RWPE2 (cell line): ENCODE data around the gene SLC24A1.

Experiments
- ATAC-seq: fragments of 200-7000 bp; cut with Tn5 transposase; 3 replicates; pipeline ENCODE4 v1.9.1; 2021; ENCODE audit warnings: low read depth
- DNase-seq: peaks from one replicate; pipeline ENCODE4 v3.0.0-alpha.2; 2020; ENCODE audit warnings: low spot score
- H3K27ac ChIP-seq: fragments of 450-650 bp; 2 replicates; pipeline ENCODE4 v1.5.1; 2017; ENCODE audit warnings: mild to moderate bottlenecking; ENCODE audit not compliant: poor library complexity, severe bottlenecking
- H3K27me3 ChIP-seq: fragments of 250-450 bp; sonication (Bioruptor Pico); 2 replicates; pipeline ENCODE4 v1.5.1; 2021; ENCODE audit warnings: mild to moderate bottlenecking, moderate library complexity; ENCODE audit not compliant: insufficient read depth, poor library complexity, severe bottlenecking
- H3K36me3 ChIP-seq: fragments of 250-450 bp; sonication (Bioruptor Pico); 2 replicates; pipeline ENCODE4 v1.5.1; 2020; ENCODE audit warnings: low read depth, mild to moderate bottlenecking, moderate library complexity
- H3K4me1 ChIP-seq: fragments of 250-450 bp; sonication (Bioruptor Pico); 2 replicates; pipeline ENCODE4 v1.5.1; 2021; ENCODE audit warnings: mild to moderate bottlenecking, moderate library complexity; ENCODE audit not compliant: insufficient read depth, poor library complexity, severe bottlenecking
- H3K4me3 ChIP-seq: fragments of 250-450 bp; sonication (Bioruptor Pico); 2 replicates; pipeline ENCODE4 v1.5.1; 2021; ENCODE audit warnings: mild to moderate bottlenecking, moderate library complexity; ENCODE audit not compliant: severe bottlenecking
- H3K9me3 ChIP-seq: fragments of 250-450 bp; sonication (Bioruptor Pico); 2 replicates; pipeline ENCODE4 v1.5.1; 2021; ENCODE audit warnings: mild to moderate bottlenecking, moderate library complexity; ENCODE audit not compliant: severe bottlenecking
- CTCF ChIP-seq: fragments of 450-650 bp; IDR thresholded peaks from one replicate; pipeline ENCODE4 v1.5.1; 2017; ENCODE audit warnings: mild to moderate bottlenecking, moderate library complexity; ENCODE audit not compliant: poor library complexity, severe bottlenecking

SLC24A1 gene

GRCh38 chr15:65682404-65682911 is 60.7 kb downstream of the SLC24A1 start:
- Histone ChIP-seq H3K27me3 (no peaks in the 10 kb centered on the region), H3K27ac (no peak overlapping the region), H3K4me3 (no peak overlapping the region), H3K9me3 (no peaks in the 10 kb centered on the region), H3K4me1 (no peaks in the 10 kb centered on the region), H3K36me3 (peaks cover 3% of the 10 kb centered on the region; the same call in 1 of the 2 replicates)
- DNase-seq (no peak), ATAC-seq (no peak)
- TF ChIP-seq CTCF, result no peak

GRCh38 chr15:65688462-65688861 is 66.7 kb downstream of the SLC24A1 start:
- Histone ChIP-seq H3K4me1 (no peaks in the 10 kb centered on the region), H3K27me3 (no peaks in the 10 kb centered on the region), H3K4me3 (no peak overlapping the region), H3K36me3 (peaks cover 31% of the 10 kb centered on the region), H3K9me3 (no peaks in the 10 kb centered on the region), H3K27ac (no peak overlapping the region)
- no peak for TF ChIP-seq CTCF
- no peak for ATAC-seq
- DNase-seq, result no peak

- no peak for TF ChIP-seq CTCF
- Histone ChIP-seq H3K9me3 (no peaks in the 10 kb centered on the region), H3K4me1 (no peaks in the 10 kb centered on the region), H3K36me3 (peaks cover 38% of the 10 kb centered on the region), H3K27me3 (no peaks in the 10 kb centered on the region), H3K27ac (no peak overlapping the region), H3K4me3 (no peak overlapping the region)
- ATAC-seq (no peak), DNase-seq (no peak)
Measured at GRCh38 chr15:65690173-65690572, 68.4 kb downstream of the SLC24A1 start.

GRCh38 chr15:65690778-65691177 is 69.0 kb downstream of the SLC24A1 start:
- H3K27me3 ChIP-seq, result no peaks in the 10 kb centered on the region
- H3K9me3 ChIP-seq, result no peaks in the 10 kb centered on the region
- no peaks in the 10 kb centered on the region for H3K4me1 ChIP-seq
- TF ChIP-seq CTCF, result no peak
- no peak overlapping the region for H3K4me3 ChIP-seq
- peaks cover 38% of the 10 kb centered on the region for H3K36me3 ChIP-seq
- H3K27ac ChIP-seq, result no peak overlapping the region
- ATAC-seq (no peak), DNase-seq (no peak)

GRCh38 chr15:65695081-65695480 is 73.3 kb downstream of the SLC24A1 start:
- no peaks in the 10 kb centered on the region for H3K27me3 ChIP-seq
- no peaks in the 10 kb centered on the region for H3K4me1 ChIP-seq
- no peak overlapping the region for H3K4me3 ChIP-seq
- ATAC-seq (no peak), DNase-seq (no peak)
- H3K9me3 ChIP-seq, result no peaks in the 10 kb centered on the region
- no peak overlapping the region for H3K27ac ChIP-seq
- no peak for TF ChIP-seq CTCF
- peaks cover 45% of the 10 kb centered on the region for H3K36me3 ChIP-seq
